Loucy (cell line): ENCODE data around the gene LSM7.

Source experiments
- CTCF ChIP-seq: fragments of 200-600 bp; sonication (generic); conservative IDR thresholded peaks from 2 replicates; pipeline ENCODE4 v1.5.1; 2014; ENCODE audit warnings: mild to moderate bottlenecking, antibody characterized with exemption, low read length
- EZH2phosphoT487 ChIP-seq: fragments of 200-600 bp; IDR thresholded peaks from 2 replicates; pipeline ENCODE4 v1.6.1; 2018; ENCODE audit warnings: antibody characterized with exemption, mild to moderate bottlenecking, moderate library complexity, borderline replicate concordance

- no peak for TF ChIP-seq CTCF
- no peak for TF ChIP-seq EZH2phosphoT487
These were observed 32.4 kb upstream of the LSM7 start for GRCh38 chr19:2360833-2361232.
